HEK293 (cell line): Measurements from ENCODE around the gene DOCK1.

ENCODE experiments used
- CTCF ChIA-PET: fragments of 350-600 bp; formaldehyde crosslinking; extraction: SDS; loops from one replicate; lab custom pipeline; 2021; ENCODE audit warnings: antibody characterized with exemption; lab: Yijun Ruan, JAX
- POLR2A ChIA-PET: fragments of 300-600 bp; formaldehyde crosslinking; extraction: SDS; loops from one replicate; lab custom pipeline; 2020; ENCODE audit warnings: antibody characterized with exemption, inconsistent platforms; lab: Yijun Ruan, JAX
- H3K27ac ChIP-seq: fragments of 200-500 bp; sonication (Bioruptor generic); 2 replicates; pipeline ENCODE4 v1.5.1; 2014; ENCODE audit warnings: low read depth, low read length, control low read depth, inconsistent platforms; ENCODE audit errors: extremely low read depth
- H3K36me3 ChIP-seq, 2 experiments: fragments of 200-500 bp in 1 of 2; sonication (Bioruptor generic) in 1 of 2; 1 replicate in 1 of 2; 2 replicates in 1 of 2; pipeline ENCODE4 v1.5.1; 2014 to 2017; ENCODE audit warnings: inconsistent platforms in 2 of 2, low read length in 2 of 2; ENCODE audit not compliant: control insufficient read depth in 2 of 2, insufficient read depth in 1 of 2
- H3K4me1 ChIP-seq: fragments of 200-500 bp; sonication (Bioruptor generic); 2 replicates; pipeline ENCODE4 v1.5.1; 2014; ENCODE audit warnings: mild to moderate bottlenecking, low read length, inconsistent platforms; ENCODE audit not compliant: control insufficient read depth, insufficient read depth
- H3K4me3 ChIP-seq: 2 replicates; pipeline ENCODE4 v1.5.1; 2011; ENCODE audit warnings: low read depth, mild to moderate bottlenecking, control low read depth, low read length, moderate library complexity
- H3K9me3 ChIP-seq: fragments of 200-500 bp; sonication (Bioruptor generic); 2 replicates; pipeline ENCODE4 v1.5.1; 2014; ENCODE audit warnings: low read depth, low read length, inconsistent platforms; ENCODE audit not compliant: control insufficient read depth, insufficient read depth
- AEBP2 ChIP-seq: fragments of 450-650 bp; formaldehyde crosslinking; IDR thresholded peaks from 2 replicates; pipeline ENCODE4 v1.5.1; 2016; ENCODE audit warnings: missing biosample characterization, missing genetic modification characterization, borderline replicate concordance
- FEZF1 ChIP-seq: fragments of 450-650 bp; formaldehyde crosslinking; IDR thresholded peaks from 2 replicates; pipeline ENCODE4 v1.5.1; 2016; ENCODE audit warnings: missing biosample characterization, missing genetic modification characterization
- HOXA7 ChIP-seq: sonication (generic); formaldehyde crosslinking; IDR thresholded peaks from 2 replicates; pipeline ENCODE4 v1.8.1; 2022; ENCODE audit warnings: missing genetic modification reagents, borderline replicate concordance
- IKZF3 ChIP-seq: fragments of 450-650 bp; IDR thresholded peaks from 2 replicates; pipeline ENCODE4 v1.5.0; 2018; ENCODE audit warnings: missing biosample characterization, mild to moderate bottlenecking, missing genetic modification characterization, moderate library complexity
- KLF1 ChIP-seq: fragments of 450-650 bp; formaldehyde crosslinking; IDR thresholded peaks from 2 replicates; pipeline ENCODE4 v1.5.1; 2016; ENCODE audit warnings: missing biosample characterization, missing genetic modification characterization
- KLF8 ChIP-seq: fragments of 450-650 bp; formaldehyde crosslinking; IDR thresholded peaks from 2 replicates; pipeline ENCODE4 v1.5.1; 2016; ENCODE audit warnings: missing biosample characterization, missing genetic modification characterization
- MEIS1 ChIP-seq: sonication (generic); formaldehyde crosslinking; IDR thresholded peaks from 2 replicates; pipeline ENCODE4 v1.8.1; 2022; ENCODE audit warnings: missing genetic modification reagents, mild to moderate bottlenecking, borderline replicate concordance
- MYNN ChIP-seq: fragments of 450-650 bp; formaldehyde crosslinking; IDR thresholded peaks from 2 replicates; pipeline ENCODE4 v1.5.1; 2016; ENCODE audit warnings: missing biosample characterization, missing genetic modification characterization, borderline replicate concordance
- PATZ1 ChIP-seq: fragments of 450-650 bp; formaldehyde crosslinking; IDR thresholded peaks from 2 replicates; pipeline ENCODE4 v1.5.1; 2016; ENCODE audit warnings: missing biosample characterization, missing genetic modification characterization
- PRDM1 ChIP-seq: fragments of 450-650 bp; formaldehyde crosslinking; IDR thresholded peaks from 2 replicates; pipeline ENCODE4; 2016; ENCODE audit warnings: missing biosample characterization, missing genetic modification characterization
- WT1 ChIP-seq: fragments of 450-650 bp; formaldehyde crosslinking; IDR thresholded peaks from 2 replicates; pipeline ENCODE4 v1.5.1; 2016; ENCODE audit warnings: missing biosample characterization, missing genetic modification characterization
- ZBTB20 ChIP-seq: fragments of 450-650 bp; formaldehyde crosslinking; IDR thresholded peaks from 2 replicates; pipeline ENCODE4 v1.5.1; 2016; ENCODE audit warnings: missing biosample characterization, missing genetic modification characterization
- ZNF133 ChIP-seq: fragments of 450-650 bp; formaldehyde crosslinking; IDR thresholded peaks from 2 replicates; pipeline ENCODE4 v1.5.1; 2016; ENCODE audit warnings: missing biosample characterization, missing genetic modification characterization
- ZNF169 ChIP-seq: fragments of 450-650 bp; formaldehyde crosslinking; IDR thresholded peaks from 2 replicates; pipeline ENCODE4 v1.5.1; 2016; ENCODE audit warnings: missing biosample characterization, missing genetic modification characterization
- ZNF18 ChIP-seq: fragments of 450-650 bp; formaldehyde crosslinking; IDR thresholded peaks from 2 replicates; pipeline ENCODE4 v1.5.1; 2016; ENCODE audit warnings: missing biosample characterization, missing genetic modification characterization
- ZNF23 ChIP-seq: fragments of 450-650 bp; formaldehyde crosslinking; IDR thresholded peaks from 2 replicates; pipeline ENCODE4 v1.5.1; 2016; ENCODE audit warnings: missing biosample characterization, missing genetic modification characterization, borderline replicate concordance
- ZNF513 ChIP-seq: fragments of 450-650 bp; IDR thresholded peaks from 2 replicates; pipeline ENCODE4 v1.5.1; 2018; ENCODE audit warnings: missing biosample characterization, missing genetic modification characterization
- ZNF560 ChIP-seq: fragments of 450-650 bp; formaldehyde crosslinking; IDR thresholded peaks from 2 replicates; pipeline ENCODE4 v1.5.1; 2017; ENCODE audit warnings: missing biosample characterization, missing genetic modification characterization, borderline replicate concordance
- ZNF585B ChIP-seq: fragments of 450-650 bp; formaldehyde crosslinking; IDR thresholded peaks from 2 replicates; pipeline ENCODE4 v1.5.1; 2016; ENCODE audit warnings: missing biosample characterization, missing genetic modification characterization
- ZNF596 ChIP-seq: fragments of 450-650 bp; IDR thresholded peaks from 2 replicates; pipeline ENCODE4 v1.5.0; 2018; ENCODE audit warnings: missing biosample characterization, mild to moderate bottlenecking, missing genetic modification characterization, moderate library complexity
- ZNF654 ChIP-seq: fragments of 450-650 bp; formaldehyde crosslinking; IDR thresholded peaks from 2 replicates; pipeline ENCODE4 v1.5.1; 2016; ENCODE audit warnings: low read depth, missing biosample characterization, missing genetic modification characterization
- ZNF707 ChIP-seq: fragments of 450-650 bp; formaldehyde crosslinking; IDR thresholded peaks from 2 replicates; pipeline ENCODE4 v1.5.1; 2016; ENCODE audit warnings: missing biosample characterization, missing genetic modification characterization
- ZNF785 ChIP-seq: fragments of 450-650 bp; formaldehyde crosslinking; IDR thresholded peaks from 2 replicates; pipeline ENCODE4 v1.5.1; 2016; ENCODE audit warnings: missing biosample characterization, missing genetic modification characterization
- ZSCAN30 ChIP-seq: fragments of 450-650 bp; IDR thresholded peaks from 2 replicates; pipeline ENCODE4 v1.5.1; 2018; ENCODE audit warnings: missing biosample characterization, mild to moderate bottlenecking, missing genetic modification characterization, moderate library complexity

DOCK1 gene

GRCh38 chr10:127151541-127151940 is 246.3 kb downstream of the DOCK1 start:
- CTCF ChIA-PET = no interaction called here
- Histone ChIP-seq H3K36me3 (no peaks in the 10 kb centered on the region), H3K9me3 (no peaks in the 10 kb centered on the region), H3K4me1 (no peaks in the 10 kb centered on the region), H3K27ac (no peak overlapping the region), H3K4me3 (no peak overlapping the region)
- POLR2A ChIA-PET = no interaction called here
- TF ChIP-seq MYNN = no peak
- TF ChIP-seq IKZF3 (tag by site-specific recombination) = no peak
- no peak for TF ChIP-seq ZNF560 (tag by site-specific recombination)
- no peak for TF ChIP-seq ZNF23
- no peak for TF ChIP-seq PRDM1 (tag by site-specific recombination)
- TF ChIP-seq ZSCAN30 (tag by site-specific recombination) = no peak
- TF ChIP-seq MEIS1 (CRISPR knock-in tag) = no peak
- TF ChIP-seq ZNF707 (tag by site-specific recombination) = no peak
- TF ChIP-seq KLF8 = no peak

- H3K9me3 ChIP-seq = no peaks in the 10 kb centered on the region
- TF ChIP-seq ZNF169 (tag by site-specific recombination) (no peak), ZNF133 (tag by site-specific recombination) (no peak), HOXA7 (no peak), WT1 (tag by site-specific recombination) (no peak), ZNF18 (tag by site-specific recombination) (no peak), ZNF596 (tag by site-specific recombination) (no peak)
- H3K4me1 ChIP-seq = no peaks in the 10 kb centered on the region
- H3K4me3 ChIP-seq = no peak overlapping the region
- H3K27ac ChIP-seq = no peak overlapping the region
- H3K36me3 ChIP-seq = no peaks in the 10 kb centered on the region
- CTCF ChIA-PET = no interaction called here
- POLR2A ChIA-PET = no interaction called here
Observed at GRCh38 chr10:127151981-127152699, 246.9 kb downstream of the DOCK1 start.

GRCh38 chr10:127153181-127153580 is 248.0 kb downstream of the DOCK1 start:
- CTCF ChIA-PET = no interaction called here

More at GRCh38 chr10:127153181-127153580, 248.0 kb downstream of the DOCK1 start:
- H3K27ac ChIP-seq = no peak overlapping the region
- no peaks in the 10 kb centered on the region for H3K4me1 ChIP-seq
- H3K4me3 ChIP-seq = no peak overlapping the region
- no peaks in the 10 kb centered on the region for H3K9me3 ChIP-seq
- no peaks in the 10 kb centered on the region for H3K36me3 ChIP-seq
- TF ChIP-seq ZNF513 (tag by site-specific recombination) (no peak), PATZ1 (tag by site-specific recombination) (no peak), AEBP2 (no peak), FEZF1 (tag by site-specific recombination) (no peak), KLF1 (tag by site-specific recombination) (no peak), ZNF785 (tag by site-specific recombination) (no peak), ZNF654 (no peak), ZNF585B (no peak), ZBTB20 (tag by site-specific recombination) (no peak)
- POLR2A ChIA-PET = no interaction called here
